Coronary artery (tissue), 2 donors: ENCODE results near the gene KIFC3.

Experiments used
- DNase-seq: peaks from one replicate; pipeline ENCODE4 v3.0.0-alpha.2; 2017; ENCODE audit warnings: low spot score
- H3K27ac ChIP-seq, 2 donors: fragments of 200-600 bp; sonication (generic); one replicate each; pipeline ENCODE4 v1.5.1; 2016 to 2019
- H3K4me3 ChIP-seq: fragments of 200-600 bp; sonication (generic); 2 replicates; pipeline ENCODE4 v1.5.1; 2016; ENCODE audit warnings: mild to moderate bottlenecking, moderate library complexity
- CTCF ChIP-seq: fragments of 200-600 bp; sonication (generic); IDR thresholded peaks from one replicate; pipeline ENCODE4 v1.5.1; 2019; ENCODE audit warnings: antibody characterized with exemption

KIFC3 gene

GRCh38 chr16:57761957-57762356, 40.3 kb downstream of the KIFC3 start:
- H3K4me3 ChIP-seq = no peak overlapping the region
- TF ChIP-seq CTCF = no peak
- DNase-seq = no peak
- no peak overlapping the region for H3K27ac ChIP-seq

- DNase-seq = no peak
- TF ChIP-seq CTCF = no peak
- Histone ChIP-seq H3K27ac (no peak overlapping the region), H3K4me3 (no peak overlapping the region)
Measured at GRCh38 chr16:57761301-57761700, 41.0 kb downstream of the KIFC3 start.

GRCh38 chr16:57760357-57761160, 41.7 kb downstream of the KIFC3 start:
- no peak overlapping the region for H3K4me3 ChIP-seq
- no peak overlapping the region for H3K27ac ChIP-seq
- no peak for TF ChIP-seq CTCF
- no peak for DNase-seq

- TF ChIP-seq CTCF = no peak
- no peak for DNase-seq
- Histone ChIP-seq H3K27ac (no peak overlapping the region), H3K4me3 (no peak overlapping the region)
Measured at GRCh38 chr16:57759541-57760356, 42.5 kb downstream of the KIFC3 start.

- H3K27ac ChIP-seq = no peak overlapping the region
- DNase-seq = no peak
- no peak for TF ChIP-seq CTCF
- H3K4me3 ChIP-seq = no peak overlapping the region
Measured at GRCh38 chr16:57759131-57759530, 43.2 kb downstream of the KIFC3 start.

GRCh38 chr16:57758331-57759117, 43.8 kb downstream of the KIFC3 start:
- no peak for TF ChIP-seq CTCF
- no peak for DNase-seq
- Histone ChIP-seq H3K4me3 (no peak overlapping the region), H3K27ac (peak overlapping the region in 1 of 2 donors; percentile 37)
